Testis (tissue), 2 donors: ENCODE data around the gene ADAM15.

ENCODE experiments used
- CTCF ChIP-seq, 3 experiments: fragments of 450-650 bp in 2 of 3; fragments of 200-600 bp in 1 of 3; sonication (generic) in 1 of 3; IDR thresholded peaks; one replicate each; pipeline ENCODE4 v1.5.1; 2016 to 2019; ENCODE audit warnings: antibody characterized with exemption in 3 of 3, mild to moderate bottlenecking in 2 of 3, moderate library complexity in 1 of 3
- POLR2A ChIP-seq: fragments of 450-650 bp; IDR thresholded peaks from one replicate; pipeline ENCODE4 v1.6.1; 2017; ENCODE audit warnings: antibody characterized with exemption, mild to moderate bottlenecking, moderate library complexity

- TF ChIP-seq POLR2A = no peak
- no peak for TF ChIP-seq CTCF (IDR thresholded peaks at IDR 0.05)
Measured at GRCh38 chr1:155079487-155080311, 28.6 kb downstream of the ADAM15 start.
